WERI-Rb-1 (cell line): Measurements from ENCODE around the gene DNPEP.

Experiments used
- DNase-seq: peaks from one replicate; pipeline ENCODE4 v3.0.0-alpha.2; 2020
- H3K27ac ChIP-seq: fragments of 250-450 bp; sonication (Bioruptor Pico); 2 replicates; pipeline ENCODE4 v1.5.1; 2020; ENCODE audit warnings: mild to moderate bottlenecking, moderate library complexity
- H3K27me3 ChIP-seq: fragments of 250-450 bp; sonication (Bioruptor Pico); 2 replicates; pipeline ENCODE4 v1.5.1; 2021; ENCODE audit warnings: mild to moderate bottlenecking, low read depth, moderate library complexity; ENCODE audit not compliant: insufficient read depth, severe bottlenecking
- H3K36me3 ChIP-seq: fragments of 250-450 bp; sonication (Bioruptor Pico); 2 replicates; pipeline ENCODE4 v1.5.1; 2020; ENCODE audit warnings: mild to moderate bottlenecking, moderate library complexity
- H3K4me3 ChIP-seq: 2 replicates; pipeline ENCODE4 v1.5.1; 2011; ENCODE audit warnings: low read depth, mild to moderate bottlenecking, control low read depth, low read length
- H3K9me3 ChIP-seq: fragments of 250-450 bp; sonication (Bioruptor Pico); 2 replicates; pipeline ENCODE4 v1.5.1; 2021; ENCODE audit warnings: mild to moderate bottlenecking, moderate library complexity; ENCODE audit not compliant: severe bottlenecking
- CTCF ChIP-seq: IDR thresholded peaks from 2 replicates; pipeline ENCODE4 v1.5.1; 2011; ENCODE audit warnings: low read depth, mild to moderate bottlenecking, control low read depth, inconsistent platforms, low read length

Gene DNPEP

GRCh38 chr2:219405451-219405850 lies 17.7 kb upstream of the DNPEP start:
- Histone ChIP-seq H3K27ac (peak overlapping the region; percentile 79), H3K27me3 (no peaks in the 10 kb centered on the region), H3K36me3 (no peaks in the 10 kb centered on the region), H3K4me3 (no peak overlapping the region), H3K9me3 (no peaks in the 10 kb centered on the region)
- peak; percentile 55 for DNase-seq
- peak; percentile 47 for TF ChIP-seq CTCF

GRCh38 chr2:219404954-219405353 lies 17.2 kb upstream of the DNPEP start:
- no peaks in the 10 kb centered on the region for H3K9me3 ChIP-seq
- TF ChIP-seq CTCF = peak; percentile 34; the same call in 1 of the 2 replicates
- no peak overlapping the region for H3K4me3 ChIP-seq
- no peaks in the 10 kb centered on the region for H3K27me3 ChIP-seq
- H3K36me3 ChIP-seq = no peaks in the 10 kb centered on the region
- peak overlapping the region; percentile 79 for H3K27ac ChIP-seq
- peak; percentile 67 for DNase-seq

- H3K27ac ChIP-seq = peak overlapping the region; percentile 79
- H3K27me3 ChIP-seq = no peaks in the 10 kb centered on the region
- DNase-seq = peak; percentile 44
- no peaks in the 10 kb centered on the region for H3K9me3 ChIP-seq
- no peaks in the 10 kb centered on the region for H3K36me3 ChIP-seq
- no peak overlapping the region for H3K4me3 ChIP-seq
- TF ChIP-seq CTCF = no peak
Measured at GRCh38 chr2:219404291-219404910, 16.7 kb upstream of the DNPEP start.

- no peak for TF ChIP-seq CTCF
Measured at GRCh38 chr2:219403861-219404260, 16.1 kb upstream of the DNPEP start.

GRCh38 chr2:219402665-219403515 lies 15.2 kb upstream of the DNPEP start:
- no peaks in the 10 kb centered on the region for H3K27me3 ChIP-seq
- peak; percentile 86 for TF ChIP-seq CTCF
- H3K9me3 ChIP-seq = no peaks in the 10 kb centered on the region
- no peaks in the 10 kb centered on the region for H3K36me3 ChIP-seq
- DNase-seq = peak; percentile 83
- peak overlapping the region; percentile 50 for H3K27ac ChIP-seq
- no peak overlapping the region for H3K4me3 ChIP-seq

More at GRCh38 chr2:219403861-219404260, 16.1 kb upstream of the DNPEP start:
- Histone ChIP-seq H3K4me3 (no peak overlapping the region), H3K36me3 (no peaks in the 10 kb centered on the region), H3K27me3 (no peaks in the 10 kb centered on the region), H3K9me3 (no peaks in the 10 kb centered on the region), H3K27ac (peak overlapping the region; percentile 79)
- no peak for DNase-seq
